ENCODE data around the gene FTO. TPM values are rescaled to one million over a fixed set of nuclear protein-coding genes. Genes with fewer than 3 reads are reported as not detected.

FTO gene
- total RNA-seq, 1 donor from 2014 or later: 119 TPM

DNA sequence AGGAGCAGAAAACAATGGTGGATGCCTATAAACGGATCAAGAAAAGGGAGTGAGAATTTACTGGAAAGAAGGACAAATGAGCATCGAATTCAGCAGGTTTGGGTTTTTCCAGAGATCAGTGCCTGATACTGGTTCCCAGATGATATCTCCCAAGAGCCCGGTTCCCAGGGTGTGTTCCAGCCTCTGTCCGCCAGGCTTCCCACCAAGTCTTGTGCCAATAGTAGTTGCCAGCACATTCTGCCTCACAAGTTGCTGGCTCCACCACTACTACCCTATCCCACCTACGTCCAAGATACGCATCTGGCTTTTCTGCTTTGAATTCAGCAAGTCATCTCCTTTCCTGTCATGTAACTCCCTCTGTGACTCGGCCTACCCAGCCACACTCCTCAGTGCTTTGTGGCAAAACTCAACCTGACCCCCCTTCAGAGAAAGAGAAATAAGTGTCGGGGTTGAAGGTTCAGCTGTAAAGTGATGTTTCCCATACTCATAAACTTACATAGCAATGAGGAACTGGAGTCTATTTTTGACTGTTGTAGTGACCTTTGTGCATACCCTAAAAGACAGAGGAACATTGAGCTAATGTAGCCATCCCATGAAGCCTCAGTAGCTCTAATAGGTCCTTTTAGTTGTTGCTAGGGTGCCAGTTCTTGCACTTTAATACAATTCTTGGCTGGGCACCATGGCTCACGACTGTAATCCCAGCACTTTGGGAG lies 305.7 kb downstream of the FTO start:
- DNase-seq: no peak

GRCh38 chr16:54015147-54015546 lies 311.2 kb downstream of the FTO start:
- DNase-seq: no peak

- no peak for DNase-seq
These were observed 318.4 kb downstream of the FTO start for GRCh38 chr16:54022362-54022761.

DNA sequence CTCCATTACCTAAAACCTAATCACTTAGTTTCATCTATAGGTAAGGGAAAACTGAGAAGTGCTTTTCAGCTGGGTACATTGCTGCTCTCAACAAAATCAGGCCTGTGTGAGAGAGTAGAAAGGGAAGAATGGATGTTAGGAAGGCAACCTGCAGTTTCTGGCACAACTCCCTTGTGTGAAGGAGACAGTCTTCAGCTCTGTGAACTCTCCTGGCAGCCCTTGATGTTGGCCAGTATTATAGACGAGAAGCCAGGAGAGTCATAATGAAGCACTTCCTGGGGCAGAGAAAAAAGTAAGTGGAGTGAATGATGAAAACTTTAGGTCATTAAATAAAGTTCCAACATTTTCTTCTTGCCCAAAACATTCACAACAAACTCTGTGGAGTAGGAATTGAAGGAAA lies 322.5 kb downstream of the FTO start:
- no peak for DNase-seq

GRCh38 chr16:54027062-54027461 lies 323.1 kb downstream of the FTO start:
- no peak for DNase-seq

DNA sequence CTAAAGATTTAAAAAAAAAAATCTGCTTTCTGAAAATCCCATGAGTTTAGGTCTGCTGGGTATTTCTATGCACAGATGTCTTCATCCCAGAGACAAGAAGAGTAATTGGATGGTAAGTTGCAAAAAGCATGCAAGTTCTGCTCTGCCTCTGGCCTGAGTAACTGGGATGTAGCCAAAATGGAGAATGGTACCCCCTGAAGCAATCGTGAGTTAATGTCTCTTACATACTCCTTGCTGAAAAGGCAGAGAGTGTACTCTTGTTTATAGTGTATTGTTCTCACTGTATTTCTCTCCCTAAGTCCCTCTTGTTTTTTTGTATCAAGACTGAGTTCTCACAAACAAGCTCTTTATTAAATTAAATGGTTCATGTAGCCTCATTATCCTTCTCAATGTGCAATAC lies 323.6 kb downstream of the FTO start:
- no peak for DNase-seq

DNA sequence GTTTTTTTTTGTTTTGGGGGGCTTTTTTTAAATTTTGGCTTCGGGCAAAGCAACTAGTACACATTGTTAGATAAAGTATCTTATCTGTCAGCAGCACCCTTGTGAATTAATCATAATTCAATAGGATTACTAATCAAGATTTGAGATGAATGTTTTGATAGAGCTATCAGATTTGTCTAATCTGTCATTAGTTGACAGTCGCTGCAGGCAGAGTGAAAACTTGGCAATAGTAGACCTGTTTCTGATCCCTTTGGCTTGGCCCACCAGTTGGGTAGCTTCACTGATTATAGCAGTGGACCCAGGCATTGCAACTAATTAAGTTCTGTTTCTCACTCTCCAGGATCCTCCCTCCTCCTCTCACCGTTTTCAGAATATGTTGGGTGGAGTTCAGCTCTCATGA lies 324.0 kb downstream of the FTO start:
- no peak for DNase-seq

DNA sequence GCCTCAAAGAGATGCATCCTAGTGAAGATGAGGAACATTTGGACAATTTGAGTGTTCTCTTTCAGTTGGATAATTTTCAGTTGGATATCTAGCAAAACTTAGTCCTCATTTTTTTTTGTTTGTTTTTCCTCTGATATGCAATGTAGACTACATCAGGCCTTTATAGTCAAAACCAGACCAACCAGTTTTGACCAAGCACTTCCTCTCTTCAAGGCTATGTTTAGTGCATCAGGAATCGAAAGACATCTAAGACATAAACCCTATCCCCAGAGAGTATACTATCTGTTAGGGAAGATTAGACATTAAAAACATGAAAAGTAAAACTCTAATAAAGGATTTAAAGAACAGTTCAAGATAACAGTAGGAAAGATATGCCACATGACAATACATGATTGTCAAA lies 326.5 kb downstream of the FTO start:
- DNase-seq: no peak

DNA sequence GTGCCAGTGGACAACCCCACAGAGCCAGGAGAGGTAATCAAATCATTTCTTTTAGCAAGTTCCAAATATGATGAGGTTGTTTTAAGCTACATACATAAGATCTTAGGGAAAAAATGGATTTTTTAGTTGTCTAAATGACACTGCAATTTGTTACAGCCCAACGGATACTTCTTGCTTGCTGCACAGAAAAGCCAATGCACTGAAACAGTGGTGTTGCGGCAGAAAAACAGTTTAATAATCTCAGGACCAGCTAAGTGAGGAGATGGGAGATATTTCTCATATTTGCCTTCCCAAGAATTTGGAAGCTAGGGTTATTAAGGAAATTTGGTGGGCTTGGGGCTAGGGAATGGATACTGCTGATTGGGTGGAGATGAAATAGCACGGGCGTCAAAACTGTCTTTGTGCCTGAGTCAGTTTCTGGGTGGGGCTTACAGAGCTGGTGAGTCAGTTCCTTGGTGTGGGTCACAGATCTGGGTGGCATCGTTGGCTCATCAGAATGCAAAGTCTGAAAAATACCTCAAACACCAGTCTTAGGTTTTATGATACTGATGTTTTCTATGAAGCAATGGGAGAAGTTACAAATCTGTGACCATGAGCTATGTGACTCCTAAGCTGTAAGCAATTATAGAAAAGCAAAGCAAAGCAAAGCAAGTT lies 327.3 kb downstream of the FTO start:
- DNase-seq: no peak

DNA sequence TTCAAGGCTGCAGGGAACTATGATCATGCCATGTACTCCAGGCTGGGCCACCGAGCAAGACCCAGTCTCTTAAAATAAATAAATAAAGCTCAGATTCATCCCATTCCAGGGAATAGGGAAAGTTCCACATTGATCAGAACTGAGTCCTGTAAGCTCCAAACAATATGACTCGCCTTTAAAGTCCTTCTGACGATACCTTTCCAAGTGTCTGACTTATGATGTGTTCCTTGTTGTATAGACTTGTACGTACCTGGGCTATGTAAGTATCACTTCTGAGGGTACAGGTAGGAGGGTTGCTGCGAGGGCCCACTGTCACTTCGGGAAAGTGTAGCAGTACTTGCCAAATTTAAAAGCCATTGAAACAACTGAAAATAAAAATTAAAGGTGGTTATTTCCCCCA lies 329.8 kb downstream of the FTO start:
- DNase-seq: no peak

DNA sequence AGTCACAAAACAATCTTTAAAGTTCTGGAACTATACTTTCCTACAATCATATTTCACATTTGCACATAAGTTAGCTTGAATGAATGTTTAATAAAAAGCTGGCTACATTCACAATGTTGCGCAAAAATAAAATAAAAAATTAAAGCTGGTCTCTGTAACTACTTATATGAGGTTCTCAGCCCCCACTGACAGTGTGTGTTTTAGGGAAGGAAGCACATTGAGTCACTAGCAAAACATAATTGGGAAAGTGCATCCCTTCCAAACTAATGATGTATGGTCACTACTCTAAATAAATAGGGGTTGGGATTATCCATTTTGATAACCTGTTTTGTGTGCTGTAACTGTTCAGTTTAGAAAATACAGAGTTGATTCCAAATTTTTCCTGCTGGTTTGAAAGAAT lies 330.7 kb downstream of the FTO start:
- no peak for DNase-seq

DNA sequence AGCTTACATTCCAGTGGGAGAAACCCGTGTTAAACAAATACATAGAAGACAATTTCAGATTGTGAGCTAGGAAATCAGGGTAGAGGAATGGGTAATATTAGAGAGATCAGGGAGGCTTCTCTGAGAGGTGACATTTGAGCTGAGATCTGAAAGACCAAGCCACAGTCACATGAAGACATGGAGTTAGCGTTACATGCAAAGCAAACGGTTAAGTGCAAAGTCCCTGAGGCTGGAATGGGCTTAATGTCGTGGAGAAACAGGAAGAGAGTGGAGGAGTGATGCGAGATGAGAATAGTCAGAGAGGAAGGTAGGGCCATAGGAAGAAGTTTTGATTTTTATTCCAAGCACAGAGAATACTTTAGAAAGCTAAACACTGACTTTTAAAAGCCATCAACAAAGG lies 336.5 kb downstream of the FTO start:
- no peak for DNase-seq

DNA sequence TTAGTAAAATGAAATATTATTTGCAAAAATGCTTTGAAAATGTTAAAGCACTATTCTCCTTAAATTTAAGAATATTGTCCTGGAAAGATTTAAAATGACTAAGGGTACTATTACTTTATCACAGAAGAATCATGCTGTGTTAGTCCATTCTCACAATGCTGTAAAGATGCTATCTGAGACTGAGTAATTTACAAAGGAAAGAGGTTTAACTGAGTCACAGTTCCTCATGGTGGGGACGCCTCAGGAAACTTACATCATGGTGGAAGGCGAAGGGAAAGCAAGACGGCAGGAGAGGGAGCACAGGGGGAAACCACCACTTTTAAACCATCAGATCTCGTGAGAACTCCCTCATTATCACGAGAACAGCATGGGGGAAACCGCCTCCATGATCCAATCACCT lies 337.0 kb downstream of the FTO start:
- no peak for DNase-seq

DNA sequence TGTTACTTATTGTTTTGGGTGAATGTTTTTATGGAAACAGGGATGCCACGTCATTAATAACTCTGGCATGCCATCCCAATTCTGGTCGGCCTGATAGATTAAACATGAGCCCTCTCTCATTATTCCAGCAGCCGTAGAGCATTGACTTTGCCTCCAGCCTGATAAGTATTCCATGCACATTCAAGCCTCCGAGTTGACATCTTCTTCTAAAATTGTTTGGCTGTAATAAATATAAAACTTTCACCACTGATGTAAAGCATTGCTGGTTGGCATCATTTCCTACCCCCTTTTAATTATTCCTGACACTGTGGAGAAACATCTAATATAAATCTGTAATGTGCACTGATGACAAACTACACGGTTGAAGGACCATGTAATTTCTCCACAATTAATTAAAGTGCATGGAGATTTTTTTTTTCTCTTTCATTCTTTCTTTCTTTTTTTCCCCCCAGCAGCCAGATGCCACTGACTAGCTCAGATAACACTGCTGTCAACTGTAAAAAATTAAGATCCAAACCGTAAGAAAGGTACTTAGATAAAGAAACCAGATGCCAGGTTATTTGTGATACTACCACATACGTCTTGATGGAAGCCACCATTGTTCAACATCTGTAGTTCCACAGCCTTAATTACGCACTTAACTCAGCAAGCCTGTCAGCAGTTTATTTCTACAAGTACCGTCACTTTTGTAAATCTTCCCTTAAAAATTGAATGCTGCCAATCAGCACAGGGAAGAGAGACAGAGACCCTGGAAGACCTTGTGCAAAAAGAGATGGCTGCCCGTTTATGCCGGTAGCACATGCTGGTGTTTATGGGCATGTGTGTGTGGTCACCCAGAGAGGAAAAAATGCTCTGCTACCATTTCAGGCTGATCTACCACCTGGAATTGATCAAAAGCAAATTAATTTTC lies 344.9 kb downstream of the FTO start:
- peak; percentile 15 for DNase-seq

DNA sequence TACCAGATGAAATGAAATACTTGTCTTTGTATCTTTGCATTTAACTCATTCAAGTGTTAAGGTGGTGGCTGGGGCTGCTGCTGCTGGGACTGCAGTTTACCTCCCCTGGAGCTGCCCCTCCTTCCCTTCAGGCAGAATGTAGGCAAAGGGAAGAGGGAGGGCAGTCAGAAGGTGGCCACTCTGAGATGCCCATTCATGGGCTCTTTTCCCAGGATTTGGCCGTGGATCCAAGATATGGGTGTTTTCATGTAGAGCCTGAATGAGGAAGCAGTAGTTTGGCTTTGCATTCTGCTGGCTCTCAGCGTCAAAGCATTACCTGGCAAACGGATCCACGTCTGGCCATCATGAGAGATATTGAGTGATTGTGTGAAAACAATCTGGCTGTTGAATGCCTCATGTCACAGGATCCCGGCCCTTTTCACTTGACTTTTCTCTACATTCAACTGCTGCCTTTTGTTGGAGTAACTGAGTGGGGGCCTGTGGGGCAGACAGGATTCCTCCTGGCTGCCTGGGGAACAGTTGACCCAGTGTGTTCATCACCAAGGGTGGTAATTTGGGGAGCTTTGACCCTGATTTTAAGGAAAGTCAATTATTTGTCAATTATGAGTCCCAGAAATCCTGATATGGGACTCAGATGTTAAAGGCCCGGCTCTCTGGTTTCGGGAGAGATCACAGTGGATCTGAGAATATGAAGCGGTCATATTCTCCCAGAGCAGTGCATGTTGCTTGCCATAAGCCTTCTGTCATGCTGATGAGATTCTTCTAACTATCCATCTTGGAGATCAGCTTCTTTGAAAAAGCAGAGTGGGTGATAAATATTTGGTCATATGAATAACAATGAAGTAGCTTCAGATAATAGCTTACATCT lies 345.9 kb downstream of the FTO start:
- DNase-seq: no peak

DNA sequence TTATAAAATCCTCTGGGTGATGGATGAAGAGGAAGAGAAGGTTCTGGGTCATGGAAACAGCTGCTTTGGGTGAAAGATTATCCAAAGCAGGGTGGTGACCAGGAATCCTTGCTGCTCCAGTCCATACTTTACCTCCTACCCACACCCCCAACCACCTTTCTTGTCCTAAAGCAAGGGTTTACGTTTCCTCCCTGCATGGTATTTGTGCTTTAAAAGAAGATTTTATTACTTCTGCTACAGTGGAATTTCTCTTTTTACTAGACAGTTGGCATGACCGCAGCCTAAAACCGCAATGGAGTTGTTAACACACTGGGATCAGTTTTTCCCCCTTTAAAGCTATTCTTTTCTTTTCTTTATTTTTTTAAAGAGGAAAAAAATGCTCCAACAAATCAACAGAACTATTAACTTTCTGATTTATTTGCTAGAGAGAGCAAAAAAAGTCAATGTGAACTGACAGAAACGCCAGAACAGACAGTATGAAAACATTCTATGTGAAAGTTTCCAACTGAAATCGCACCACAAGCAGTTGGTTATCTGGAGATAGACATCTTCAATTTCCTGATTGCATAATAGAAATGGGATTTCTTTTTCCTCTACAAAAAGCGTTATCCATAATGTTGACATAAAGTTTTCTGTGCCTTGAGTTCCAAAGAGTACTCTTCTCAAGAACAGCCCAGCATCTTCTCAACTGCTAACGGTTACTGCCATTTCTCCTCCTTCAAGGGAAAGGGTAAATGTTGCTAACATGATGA lies 346.7 kb downstream of the FTO start:
- DNase-seq: no peak

DNA sequence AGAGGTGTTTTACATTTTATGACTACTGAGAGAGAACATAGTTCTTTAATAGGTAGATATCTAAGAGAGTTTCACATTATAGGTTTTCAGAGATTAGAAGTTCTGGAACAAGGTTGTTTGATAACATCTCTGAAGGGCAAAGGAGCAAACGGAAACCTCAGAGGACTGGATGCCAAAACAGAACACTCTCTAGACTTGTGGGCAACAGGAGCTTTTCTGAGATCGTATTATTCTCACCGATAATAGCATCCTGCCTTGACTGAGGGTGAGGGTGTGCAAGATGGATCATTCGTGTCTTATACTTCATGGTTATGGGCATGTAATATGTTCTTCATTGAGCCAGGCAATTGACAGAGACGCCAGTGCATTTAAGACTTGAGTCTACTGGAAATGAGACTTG lies 347.9 kb downstream of the FTO start:
- no peak for DNase-seq

DNA sequence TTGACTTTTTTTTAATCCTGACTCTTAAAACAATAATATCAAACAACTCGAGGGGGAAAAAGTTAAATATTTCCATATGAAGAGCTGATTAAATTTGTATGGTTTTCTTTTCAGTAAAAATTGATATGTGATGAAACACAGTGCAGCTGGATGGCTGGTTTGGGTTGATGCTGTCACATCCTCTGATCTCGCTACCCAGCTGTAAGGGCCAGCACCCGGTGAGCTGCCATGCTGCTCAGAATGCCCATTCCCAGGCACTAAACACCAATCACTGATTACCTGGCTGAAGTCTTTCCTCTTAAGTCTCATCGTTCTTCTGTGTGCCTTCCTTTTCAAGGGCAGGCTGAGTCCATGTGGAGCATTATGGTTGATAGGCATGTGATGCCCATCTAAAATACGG lies 348.3 kb downstream of the FTO start:
- DNase-seq: no peak

GRCh38 chr16:54053891-54054820 lies 350.2 kb downstream of the FTO start:
- DNase-seq: no peak

DNA sequence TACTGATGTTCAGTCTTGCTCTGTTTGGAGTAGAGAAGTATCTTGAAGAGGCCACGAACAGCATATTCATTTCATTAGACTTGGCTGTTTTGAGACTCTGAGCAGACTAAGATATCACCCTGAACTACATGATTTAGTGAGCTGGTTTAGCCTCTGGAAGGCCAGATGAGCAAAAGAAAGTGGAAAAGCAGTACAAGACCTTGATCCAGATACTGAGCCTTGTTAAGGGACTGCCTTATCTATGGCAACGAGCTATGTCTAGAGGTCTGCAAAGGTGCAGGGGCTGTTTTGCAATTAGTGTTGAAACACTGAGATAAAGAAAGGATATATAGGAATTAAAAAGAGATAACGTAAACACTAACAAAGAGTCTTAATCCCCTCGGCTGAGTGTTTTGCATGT lies 351.2 kb downstream of the FTO start:
- no peak for DNase-seq

Data from tongue (tissue), 2 donors.